HEK293 (cell line): ENCODE results near the gene KCNQ2.

Experiments used
- CTCF ChIA-PET: fragments of 350-600 bp; formaldehyde crosslinking; extraction: SDS; loops from one replicate; lab custom pipeline; 2021; ENCODE audit warnings: antibody characterized with exemption; lab: Yijun Ruan, JAX
- POLR2A ChIA-PET: fragments of 300-600 bp; formaldehyde crosslinking; extraction: SDS; loops from one replicate; lab custom pipeline; 2020; ENCODE audit warnings: antibody characterized with exemption, inconsistent platforms; lab: Yijun Ruan, JAX
- H3K27ac ChIP-seq: fragments of 200-500 bp; sonication (Bioruptor generic); 2 replicates; pipeline ENCODE4 v1.5.1; 2014; ENCODE audit warnings: low read depth, low read length, control low read depth, inconsistent platforms; ENCODE audit errors: extremely low read depth
- H3K36me3 ChIP-seq, 2 experiments: fragments of 200-500 bp in 1 of 2; sonication (Bioruptor generic) in 1 of 2; 1 replicate in 1 of 2; 2 replicates in 1 of 2; pipeline ENCODE4 v1.5.1; 2014 to 2017; ENCODE audit warnings: inconsistent platforms in 2 of 2, low read length in 2 of 2; ENCODE audit not compliant: control insufficient read depth in 2 of 2, insufficient read depth in 1 of 2
- H3K4me1 ChIP-seq: fragments of 200-500 bp; sonication (Bioruptor generic); 2 replicates; pipeline ENCODE4 v1.5.1; 2014; ENCODE audit warnings: mild to moderate bottlenecking, low read length, inconsistent platforms; ENCODE audit not compliant: control insufficient read depth, insufficient read depth
- H3K4me3 ChIP-seq: 2 replicates; pipeline ENCODE4 v1.5.1; 2011; ENCODE audit warnings: low read depth, mild to moderate bottlenecking, control low read depth, low read length, moderate library complexity
- H3K9me3 ChIP-seq: fragments of 200-500 bp; sonication (Bioruptor generic); 2 replicates; pipeline ENCODE4 v1.5.1; 2014; ENCODE audit warnings: low read depth, low read length, inconsistent platforms; ENCODE audit not compliant: control insufficient read depth, insufficient read depth
- SALL2 ChIP-seq: fragments of 450-650 bp; formaldehyde crosslinking; IDR thresholded peaks from 2 replicates; pipeline ENCODE4 v1.5.0; 2017; ENCODE audit warnings: missing biosample characterization, mild to moderate bottlenecking, missing genetic modification characterization, borderline replicate concordance
- TCF7L2 ChIP-seq: IDR thresholded peaks from 2 replicates; pipeline ENCODE4 v1.6.1; 2011; ENCODE audit warnings: low read depth, mild to moderate bottlenecking, inconsistent platforms, low read length, moderate library complexity, borderline replicate concordance
- WT1 ChIP-seq: fragments of 450-650 bp; formaldehyde crosslinking; IDR thresholded peaks from 2 replicates; pipeline ENCODE4 v1.5.1; 2016; ENCODE audit warnings: missing biosample characterization, missing genetic modification characterization
- YY2 ChIP-seq: fragments of 450-650 bp; formaldehyde crosslinking; IDR thresholded peaks from 2 replicates; pipeline ENCODE4 v1.5.1; 2016; ENCODE audit warnings: missing biosample characterization, missing genetic modification characterization
- ZNF133 ChIP-seq: fragments of 450-650 bp; formaldehyde crosslinking; IDR thresholded peaks from 2 replicates; pipeline ENCODE4 v1.5.1; 2016; ENCODE audit warnings: missing biosample characterization, missing genetic modification characterization
- ZNF148 ChIP-seq: fragments of 450-650 bp; formaldehyde crosslinking; IDR thresholded peaks from 2 replicates; pipeline ENCODE4 v1.5.0; 2017; ENCODE audit warnings: missing biosample characterization, missing genetic modification characterization, borderline replicate concordance
- ZNF169 ChIP-seq: fragments of 450-650 bp; formaldehyde crosslinking; IDR thresholded peaks from 2 replicates; pipeline ENCODE4 v1.5.1; 2016; ENCODE audit warnings: missing biosample characterization, missing genetic modification characterization
- ZNF174 ChIP-seq: fragments of 450-650 bp; formaldehyde crosslinking; IDR thresholded peaks from 2 replicates; pipeline ENCODE4 v1.5.0; 2017; ENCODE audit warnings: missing biosample characterization, mild to moderate bottlenecking, missing genetic modification characterization
- ZNF19 ChIP-seq: fragments of 450-650 bp; formaldehyde crosslinking; IDR thresholded peaks from 2 replicates; pipeline ENCODE4; 2016; ENCODE audit warnings: missing biosample characterization, missing genetic modification characterization, low read depth
- ZNF214 ChIP-seq: fragments of 450-650 bp; formaldehyde crosslinking; IDR thresholded peaks from 2 replicates; pipeline ENCODE4 v1.5.1; 2017; ENCODE audit warnings: missing biosample characterization, mild to moderate bottlenecking, missing genetic modification characterization, borderline replicate concordance
- ZNF223 ChIP-seq: fragments of 450-650 bp; formaldehyde crosslinking; IDR thresholded peaks from 2 replicates; pipeline ENCODE4 v1.5.1; 2016; ENCODE audit warnings: missing biosample characterization, missing genetic modification characterization
- ZNF239 ChIP-seq: fragments of 450-650 bp; formaldehyde crosslinking; IDR thresholded peaks from 2 replicates; pipeline ENCODE4 v1.5.1; 2016; ENCODE audit warnings: missing biosample characterization, missing genetic modification characterization
- ZNF324 ChIP-seq: fragments of 450-650 bp; formaldehyde crosslinking; IDR thresholded peaks from 2 replicates; pipeline ENCODE4 v1.5.1; 2016; ENCODE audit warnings: missing biosample characterization, missing genetic modification characterization
- ZNF354C ChIP-seq: fragments of 450-650 bp; formaldehyde crosslinking; IDR thresholded peaks from 2 replicates; pipeline ENCODE4 v1.5.1; 2016; ENCODE audit warnings: missing biosample characterization, missing genetic modification characterization, low read depth, borderline replicate concordance
- ZNF433 ChIP-seq: fragments of 450-650 bp; formaldehyde crosslinking; IDR thresholded peaks from 2 replicates; pipeline ENCODE4 v1.5.1; 2016; ENCODE audit warnings: missing biosample characterization, missing genetic modification characterization, low read depth
- ZNF510 ChIP-seq: fragments of 450-650 bp; formaldehyde crosslinking; IDR thresholded peaks from 2 replicates; pipeline ENCODE4 v1.5.1; 2018; ENCODE audit warnings: mild to moderate bottlenecking, missing genetic modification characterization, missing biosample characterization; ENCODE audit not compliant: insufficient replicate concordance
- ZNF664 ChIP-seq: fragments of 450-650 bp; formaldehyde crosslinking; IDR thresholded peaks from 2 replicates; pipeline ENCODE4 v1.5.1; 2016; ENCODE audit warnings: missing biosample characterization, missing genetic modification characterization
- TF ChIP-seq, protein P1 (sequence below): fragments of 450-650 bp; formaldehyde crosslinking; IDR thresholded peaks from 2 replicates; pipeline ENCODE4 v1.5.1; 2016; ENCODE audit warnings: missing biosample characterization, missing genetic modification characterization
- TF ChIP-seq, protein P2 (sequence below): fragments of 450-650 bp; formaldehyde crosslinking; IDR thresholded peaks from 2 replicates; pipeline ENCODE4; 2016; ENCODE audit warnings: missing biosample characterization, missing genetic modification characterization
- TF ChIP-seq, protein P3 (sequence below): fragments of 450-650 bp; formaldehyde crosslinking; IDR thresholded peaks from 2 replicates; pipeline ENCODE4 v1.5.1; 2016; ENCODE audit warnings: missing biosample characterization, missing genetic modification characterization

Gene KCNQ2

GRCh38 chr20:63396300-63396699 lies 76.2 kb downstream of the KCNQ2 start:
- Histone ChIP-seq H3K36me3 (no peaks in the 10 kb centered on the region), H3K27ac (no peak overlapping the region), H3K4me3 (no peak overlapping the region), H3K9me3 (no peaks in the 10 kb centered on the region), H3K4me1 (no peaks in the 10 kb centered on the region)
- TF ChIP-seq ZNF169 = no peak
- no peak for TF ChIP-seq TCF7L2
- no peak for TF ChIP-seq ZNF510 (tag by site-specific recombination)
- no peak for TF ChIP-seq ZNF223
- CTCF ChIA-PET = interaction anchor here (0.6 kb wide), 1 partner anchor 264 kb away, joined by 3 read pairs; no protein-coding TSS in a partner anchor
- POLR2A ChIA-PET = no interaction called here

- CTCF ChIA-PET = interaction anchor here (0.6 kb wide), 1 partner anchor 264 kb away, joined by 3 read pairs; no protein-coding TSS in a partner anchor
- Histone ChIP-seq H3K4me1 (no peaks in the 10 kb centered on the region), H3K4me3 (no peak overlapping the region)
Observed at GRCh38 chr20:63395723-63396122, 76.7 kb downstream of the KCNQ2 start.

GRCh38 chr20:63394920-63395455 lies 77.5 kb downstream of the KCNQ2 start:
- CTCF ChIA-PET = no interaction called here
- POLR2A ChIA-PET = no interaction called here

More at GRCh38 chr20:63395723-63396122, 76.7 kb downstream of the KCNQ2 start:
- Histone ChIP-seq H3K9me3 (no peaks in the 10 kb centered on the region), H3K36me3 (no peaks in the 10 kb centered on the region), H3K27ac (no peak overlapping the region)
- POLR2A ChIA-PET = no interaction called here
- TF ChIP-seq SALL2 (tag by site-specific recombination) (no peak), YY2 (no peak), ZNF148 (tag by site-specific recombination) (no peak), ZNF19 (tag by site-specific recombination) (no peak), ZNF433 (no peak), ZNF133 (tag by site-specific recombination) (no peak), ZNF214 (no peak), ZNF324 (tag by site-specific recombination) (no peak), ZNF174 (no peak)
- TF ChIP-seq, protein P1, sequence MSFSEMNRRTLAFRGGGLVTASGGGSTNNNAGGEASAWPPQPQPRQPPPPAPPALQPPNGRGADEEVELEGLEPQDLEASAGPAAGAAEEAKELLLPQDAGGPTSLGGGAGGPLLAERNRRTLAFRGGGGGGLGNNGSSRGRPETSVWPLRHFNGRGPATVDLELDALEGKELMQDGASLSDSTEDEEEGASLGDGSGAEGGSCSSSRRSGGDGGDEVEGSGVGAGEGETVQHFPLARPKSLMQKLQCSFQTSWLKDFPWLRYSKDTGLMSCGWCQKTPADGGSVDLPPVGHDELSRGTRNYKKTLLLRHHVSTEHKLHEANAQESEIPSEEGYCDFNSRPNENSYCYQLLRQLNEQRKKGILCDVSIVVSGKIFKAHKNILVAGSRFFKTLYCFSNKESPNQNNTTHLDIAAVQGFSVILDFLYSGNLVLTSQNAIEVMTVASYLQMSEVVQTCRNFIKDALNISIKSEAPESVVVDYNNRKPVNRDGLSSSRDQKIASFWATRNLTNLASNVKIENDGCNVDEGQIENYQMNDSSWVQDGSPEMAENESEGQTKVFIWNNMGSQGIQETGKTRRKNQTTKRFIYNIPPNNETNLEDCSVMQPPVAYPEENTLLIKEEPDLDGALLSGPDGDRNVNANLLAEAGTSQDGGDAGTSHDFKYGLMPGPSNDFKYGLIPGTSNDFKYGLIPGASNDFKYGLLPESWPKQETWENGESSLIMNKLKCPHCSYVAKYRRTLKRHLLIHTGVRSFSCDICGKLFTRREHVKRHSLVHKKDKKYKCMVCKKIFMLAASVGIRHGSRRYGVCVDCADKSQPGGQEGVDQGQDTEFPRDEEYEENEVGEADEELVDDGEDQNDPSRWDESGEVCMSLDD (tag by site-specific recombination) = no peak
- TF ChIP-seq, all 188 proteins: peak for 0

More at GRCh38 chr20:63394920-63395455, 77.5 kb downstream of the KCNQ2 start:
- Histone ChIP-seq H3K4me1 (no peaks in the 10 kb centered on the region), H3K36me3 (no peaks in the 10 kb centered on the region), H3K4me3 (no peak overlapping the region), H3K27ac (no peak overlapping the region), H3K9me3 (no peaks in the 10 kb centered on the region)
- no peak for TF ChIP-seq WT1 (tag by site-specific recombination)
- TF ChIP-seq ZNF664 (tag by site-specific recombination) = no peak
- no peak for TF ChIP-seq ZNF239 (tag by site-specific recombination)
- no peak for TF ChIP-seq ZNF354C
- TF ChIP-seq, protein P2, sequence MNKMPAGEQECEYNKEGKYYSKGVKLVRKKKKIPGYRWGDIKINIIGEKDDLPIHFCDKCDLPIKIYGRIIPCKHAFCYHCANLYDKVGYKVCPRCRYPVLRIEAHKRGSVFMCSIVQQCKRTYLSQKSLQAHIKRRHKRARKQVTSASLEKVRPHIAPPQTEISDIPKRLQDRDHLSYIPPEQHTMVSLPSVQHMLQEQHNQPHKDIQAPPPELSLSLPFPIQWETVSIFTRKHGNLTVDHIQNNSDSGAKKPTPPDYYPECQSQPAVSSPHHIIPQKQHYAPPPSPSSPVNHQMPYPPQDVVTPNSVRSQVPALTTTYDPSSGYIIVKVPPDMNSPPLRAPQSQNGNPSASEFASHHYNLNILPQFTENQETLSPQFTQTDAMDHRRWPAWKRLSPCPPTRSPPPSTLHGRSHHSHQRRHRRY (tag by site-specific recombination) = no peak
- TF ChIP-seq, protein P3, sequence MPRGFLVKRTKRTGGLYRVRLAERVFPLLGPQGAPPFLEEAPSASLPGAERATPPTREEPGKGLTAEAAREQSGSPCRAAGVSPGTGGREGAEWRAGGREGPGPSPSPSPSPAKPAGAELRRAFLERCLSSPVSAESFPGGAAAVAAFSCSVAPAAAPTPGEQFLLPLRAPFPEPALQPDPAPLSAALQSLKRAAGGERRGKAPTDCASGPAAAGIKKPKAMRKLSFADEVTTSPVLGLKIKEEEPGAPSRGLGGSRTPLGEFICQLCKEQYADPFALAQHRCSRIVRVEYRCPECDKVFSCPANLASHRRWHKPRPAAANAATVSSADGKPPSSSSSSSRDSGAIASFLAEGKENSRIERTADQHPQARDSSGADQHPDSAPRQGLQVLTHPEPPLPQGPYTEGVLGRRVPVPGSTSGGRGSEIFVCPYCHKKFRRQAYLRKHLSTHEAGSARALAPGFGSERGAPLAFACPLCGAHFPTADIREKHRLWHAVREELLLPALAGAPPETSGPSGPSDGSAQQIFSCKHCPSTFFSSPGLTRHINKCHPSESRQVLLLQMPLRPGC (tag by site-specific recombination) = no peak
